ENCODE results near the gene CSNK2A3.

The CSNK2A3 gene

GRCh38 chr11:11396301-11397035 lies 43.4 kb upstream of the CSNK2A3 start:
- peak overlapping the region in 1 of 2 donors; percentile 8 for H3K4me3 ChIP-seq
- peaks cover 0 to 29% (median 4%) of the 10 kb centered on the region in 4 donors for H3K4me1 ChIP-seq
- no peaks in the 10 kb centered on the region for H3K9me3 ChIP-seq
- TF ChIP-seq, protein P1, sequence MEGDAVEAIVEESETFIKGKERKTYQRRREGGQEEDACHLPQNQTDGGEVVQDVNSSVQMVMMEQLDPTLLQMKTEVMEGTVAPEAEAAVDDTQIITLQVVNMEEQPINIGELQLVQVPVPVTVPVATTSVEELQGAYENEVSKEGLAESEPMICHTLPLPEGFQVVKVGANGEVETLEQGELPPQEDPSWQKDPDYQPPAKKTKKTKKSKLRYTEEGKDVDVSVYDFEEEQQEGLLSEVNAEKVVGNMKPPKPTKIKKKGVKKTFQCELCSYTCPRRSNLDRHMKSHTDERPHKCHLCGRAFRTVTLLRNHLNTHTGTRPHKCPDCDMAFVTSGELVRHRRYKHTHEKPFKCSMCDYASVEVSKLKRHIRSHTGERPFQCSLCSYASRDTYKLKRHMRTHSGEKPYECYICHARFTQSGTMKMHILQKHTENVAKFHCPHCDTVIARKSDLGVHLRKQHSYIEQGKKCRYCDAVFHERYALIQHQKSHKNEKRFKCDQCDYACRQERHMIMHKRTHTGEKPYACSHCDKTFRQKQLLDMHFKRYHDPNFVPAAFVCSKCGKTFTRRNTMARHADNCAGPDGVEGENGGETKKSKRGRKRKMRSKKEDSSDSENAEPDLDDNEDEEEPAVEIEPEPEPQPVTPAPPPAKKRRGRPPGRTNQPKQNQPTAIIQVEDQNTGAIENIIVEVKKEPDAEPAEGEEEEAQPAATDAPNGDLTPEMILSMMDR (IDR thresholded peaks at IDR 0.05) = no peak
- DNase-seq = peak in 1 of 2 donors; percentile 28
- H3K27me3 ChIP-seq = no peaks in the 10 kb centered on the region
- peak overlapping the region; percentile 46 to 59 for H3K27ac ChIP-seq
- intact Hi-C loops (cut with DNase I; ENCODE audit: low total_unique reads) = no loop called here
- H3K36me3 ChIP-seq = no peaks in the 10 kb centered on the region

DNA sequence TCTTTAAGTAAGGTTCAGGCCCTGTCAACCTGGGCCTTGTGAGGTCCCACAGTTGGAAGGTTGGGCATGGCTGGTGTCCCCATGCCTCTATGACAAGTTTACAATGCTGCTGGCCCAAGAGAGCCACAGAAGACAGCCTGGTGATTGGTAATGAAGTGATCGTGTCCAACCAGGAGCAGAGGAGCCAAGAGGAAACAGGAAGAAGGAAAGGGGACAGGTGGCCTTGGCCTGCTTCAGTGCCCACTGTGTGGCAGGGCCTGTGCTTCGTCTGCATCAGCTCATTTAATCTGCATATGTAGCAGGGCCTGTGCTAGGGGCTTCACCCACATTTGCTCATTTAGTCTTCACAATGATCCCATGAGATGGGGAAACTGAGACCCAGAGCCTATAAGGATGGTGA lies 42.1 kb upstream of the CSNK2A3 start:
- intact Hi-C loops (cut with DNase I; ENCODE audit: low total_unique reads) = no loop called here
- Histone ChIP-seq H3K27ac (no peak overlapping the region), H3K27me3 (no peaks in the 10 kb centered on the region), H3K4me3 (no peak overlapping the region), H3K36me3 (no peaks in the 10 kb centered on the region), H3K4me1 (peaks cover 0 to 28% (median 5%) of the 10 kb centered on the region in 4 donors), H3K9me3 (no peaks in the 10 kb centered on the region)
- no peak for DNase-seq
- TF ChIP-seq, protein P1 (IDR thresholded peaks at IDR 0.05) = no peak

- Histone ChIP-seq H3K4me1 (peaks cover 0 to 28% (median 6%) of the 10 kb centered on the region in 4 donors), H3K9me3 (no peaks in the 10 kb centered on the region), H3K27ac (no peak overlapping the region), H3K4me3 (no peak overlapping the region), H3K36me3 (no peaks in the 10 kb centered on the region), H3K27me3 (no peaks in the 10 kb centered on the region)
- intact Hi-C loops (cut with DNase I; ENCODE audit: low total_unique reads) = no loop called here
- TF ChIP-seq, protein P1 (IDR thresholded peaks at IDR 0.05) = no peak
- no peak for DNase-seq
Observed at GRCh38 chr11:11394241-11394640, 41.2 kb upstream of the CSNK2A3 start.

DNA sequence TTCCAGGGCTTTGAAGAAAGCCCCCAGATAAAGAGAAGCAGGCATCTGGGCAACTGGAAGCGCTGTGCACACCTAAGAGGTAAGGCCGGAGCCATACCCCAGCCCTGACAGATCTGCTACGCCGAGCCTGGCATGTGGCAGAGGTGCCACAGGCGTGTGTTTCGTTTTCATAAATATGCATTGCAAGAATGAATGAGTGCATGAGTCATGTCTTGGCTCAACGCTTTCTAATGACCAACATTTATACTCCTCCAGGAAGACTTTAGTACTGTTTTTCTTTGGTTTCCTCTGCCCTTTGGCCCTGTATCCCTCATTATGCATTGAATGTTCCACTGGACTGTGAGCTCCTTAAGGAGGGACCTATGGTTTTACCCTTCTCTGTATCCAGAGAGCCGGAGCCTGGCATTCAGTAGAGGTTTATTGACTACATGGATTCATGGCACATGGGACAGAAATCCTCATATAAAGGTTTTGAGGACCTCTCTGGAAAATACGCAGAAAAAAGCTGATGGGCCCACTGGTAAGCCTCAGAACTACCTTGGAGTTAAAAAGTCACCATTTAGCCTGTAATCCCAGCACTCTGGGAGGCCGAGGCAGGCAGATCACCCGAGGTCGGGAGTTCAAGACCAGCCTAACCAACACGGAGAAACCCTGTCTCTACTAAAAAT lies 38.9 kb upstream of the CSNK2A3 start:
- TF ChIP-seq, protein P1 (IDR thresholded peaks at IDR 0.05) = peak in 1 of 2 experiments; percentile 14
- H3K4me1 ChIP-seq = peaks cover 0 to 26% (median 7%) of the 10 kb centered on the region in 4 donors
- no peaks in the 10 kb centered on the region for H3K27me3 ChIP-seq
- H3K36me3 ChIP-seq = no peaks in the 10 kb centered on the region
- H3K4me3 ChIP-seq = peak overlapping the region in 1 of 2 donors; percentile 11
- no peaks in the 10 kb centered on the region for H3K9me3 ChIP-seq
- H3K27ac ChIP-seq = peak overlapping the region; percentile 56 to 69
- DNase-seq = no peak
- intact Hi-C loops (cut with DNase I; ENCODE audit: low total_unique reads) = no loop called here

GRCh38 chr11:11391169-11391568 lies 38.1 kb upstream of the CSNK2A3 start:
- Histone ChIP-seq H3K4me1 (peaks cover 0 to 20% (median 7%) of the 10 kb centered on the region in 4 donors), H3K4me3 (no peak overlapping the region), H3K36me3 (no peaks in the 10 kb centered on the region), H3K27me3 (no peaks in the 10 kb centered on the region), H3K27ac (peak overlapping the region; percentile 56 to 69), H3K9me3 (no peaks in the 10 kb centered on the region)
- no peak for DNase-seq
- TF ChIP-seq, protein P1 (IDR thresholded peaks at IDR 0.05) = no peak
- intact Hi-C loops (cut with DNase I; ENCODE audit: low total_unique reads) = no loop called here
